22Rv1 (cell line): ENCODE data around the gene PCCA.

Source experiments
- H3K27ac ChIP-seq: fragments of 450-650 bp; 2 replicates; pipeline ENCODE4 v1.5.1; 2017
- CTCF ChIP-seq: fragments of 450-650 bp; IDR thresholded peaks from 2 replicates; pipeline ENCODE4 v1.5.1; 2017; ENCODE audit warnings: mild to moderate bottlenecking
- ZFX ChIP-seq: fragments of 450-650 bp; IDR thresholded peaks from 2 replicates; pipeline ENCODE4 v1.6.1; 2017; ENCODE audit warnings: antibody characterized with exemption, borderline replicate concordance

Gene PCCA

GRCh38 chr13:100517728-100518127 is 428.8 kb downstream of the PCCA start:
- TF ChIP-seq CTCF, result no peak
- no peak for TF ChIP-seq ZFX
- no peak overlapping the region for H3K27ac ChIP-seq

- TF ChIP-seq ZFX (no peak), CTCF (no peak)
- no peak overlapping the region for H3K27ac ChIP-seq
These were observed 429.6 kb downstream of the PCCA start for GRCh38 chr13:100518394-100519062.

- H3K27ac ChIP-seq, result no peak overlapping the region
These were observed 430.7 kb downstream of the PCCA start for GRCh38 chr13:100519626-100520025.

GRCh38 chr13:100520936-100521850 is 432.3 kb downstream of the PCCA start:
- TF ChIP-seq CTCF (no peak), ZFX (no peak)
- H3K27ac ChIP-seq, result no peak overlapping the region

More at GRCh38 chr13:100519626-100520025, 430.7 kb downstream of the PCCA start:
- TF ChIP-seq CTCF, result no peak
- TF ChIP-seq ZFX, result no peak

- no peak for TF ChIP-seq ZFX
- no peak for TF ChIP-seq CTCF
- H3K27ac ChIP-seq, result no peak overlapping the region
These were observed 433.1 kb downstream of the PCCA start for GRCh38 chr13:100521851-100522617.

- H3K27ac ChIP-seq, result no peak overlapping the region
- TF ChIP-seq CTCF (no peak), ZFX (no peak)
These were observed 433.9 kb downstream of the PCCA start for GRCh38 chr13:100522618-100523309.
